ENCODE measurements around the gene PSPC1. TPM values are rescaled to one million over a fixed set of nuclear protein-coding genes. Genes with fewer than 3 reads are reported as not detected.
A peak's percentile ranks its signal among the peaks of the same experiment; 100 is the strongest.

Gene PSPC1
- total and polyA plus RNA-seq, 2 experiments from 2014 or later = 29.2 to 78.4 TPM

DNA sequence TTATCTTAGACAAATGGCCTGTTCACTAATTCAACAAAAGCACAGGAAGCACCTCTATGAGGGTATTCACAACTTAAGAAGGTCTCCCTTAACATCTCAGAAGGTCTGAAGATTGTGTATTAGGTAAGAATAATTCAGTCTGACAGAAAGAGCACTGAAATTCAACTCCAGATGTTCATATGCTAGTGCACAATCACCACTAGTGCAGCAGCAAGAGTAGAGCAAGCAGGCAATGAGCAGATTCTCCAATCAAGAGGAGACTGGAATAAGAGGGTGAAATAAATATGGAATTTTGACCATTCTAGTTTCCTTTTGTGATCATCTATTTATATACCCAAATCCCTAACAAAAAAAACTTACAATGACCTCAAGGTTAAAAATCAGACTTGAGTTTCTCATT is 97.3 kb downstream of the PSPC1 start:
- Histone ChIP-seq H3K27ac (peak overlapping the region; percentile 16), H3K36me3 (no peaks in the 10 kb centered on the region), H3K4me1 (ENCODE audit: low read depth) (no peaks in the 10 kb centered on the region), H3K4me3 (no peak overlapping the region), H3K27me3 (no peaks in the 10 kb centered on the region), H3K9me3 (ENCODE audit: low read depth) (no peaks in the 10 kb centered on the region)
- TF ChIP-seq, protein P1, sequence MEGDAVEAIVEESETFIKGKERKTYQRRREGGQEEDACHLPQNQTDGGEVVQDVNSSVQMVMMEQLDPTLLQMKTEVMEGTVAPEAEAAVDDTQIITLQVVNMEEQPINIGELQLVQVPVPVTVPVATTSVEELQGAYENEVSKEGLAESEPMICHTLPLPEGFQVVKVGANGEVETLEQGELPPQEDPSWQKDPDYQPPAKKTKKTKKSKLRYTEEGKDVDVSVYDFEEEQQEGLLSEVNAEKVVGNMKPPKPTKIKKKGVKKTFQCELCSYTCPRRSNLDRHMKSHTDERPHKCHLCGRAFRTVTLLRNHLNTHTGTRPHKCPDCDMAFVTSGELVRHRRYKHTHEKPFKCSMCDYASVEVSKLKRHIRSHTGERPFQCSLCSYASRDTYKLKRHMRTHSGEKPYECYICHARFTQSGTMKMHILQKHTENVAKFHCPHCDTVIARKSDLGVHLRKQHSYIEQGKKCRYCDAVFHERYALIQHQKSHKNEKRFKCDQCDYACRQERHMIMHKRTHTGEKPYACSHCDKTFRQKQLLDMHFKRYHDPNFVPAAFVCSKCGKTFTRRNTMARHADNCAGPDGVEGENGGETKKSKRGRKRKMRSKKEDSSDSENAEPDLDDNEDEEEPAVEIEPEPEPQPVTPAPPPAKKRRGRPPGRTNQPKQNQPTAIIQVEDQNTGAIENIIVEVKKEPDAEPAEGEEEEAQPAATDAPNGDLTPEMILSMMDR (IDR thresholded peaks at IDR 0.05; ENCODE audit: low read depth, low read length) = no peak
- DNase-seq (ENCODE audit: low read depth in 1 of 2, low spot score in 1 of 2) = no peak

GRCh38 chr13:19685034-19685433 is 97.7 kb downstream of the PSPC1 start:
- no peaks in the 10 kb centered on the region for H3K27me3 ChIP-seq
- no peaks in the 10 kb centered on the region for H3K36me3 ChIP-seq
- peak overlapping the region; percentile 16 for H3K27ac ChIP-seq
- DNase-seq (ENCODE audit: low read depth in 1 of 2, low spot score in 1 of 2) = no peak
- TF ChIP-seq, protein P1 (IDR thresholded peaks at IDR 0.05; ENCODE audit: low read depth, low read length) = no peak
- no peak overlapping the region for H3K4me3 ChIP-seq
- no peaks in the 10 kb centered on the region for H3K4me1 ChIP-seq (ENCODE audit: low read depth)
- no peaks in the 10 kb centered on the region for H3K9me3 ChIP-seq (ENCODE audit: low read depth)

DNA sequence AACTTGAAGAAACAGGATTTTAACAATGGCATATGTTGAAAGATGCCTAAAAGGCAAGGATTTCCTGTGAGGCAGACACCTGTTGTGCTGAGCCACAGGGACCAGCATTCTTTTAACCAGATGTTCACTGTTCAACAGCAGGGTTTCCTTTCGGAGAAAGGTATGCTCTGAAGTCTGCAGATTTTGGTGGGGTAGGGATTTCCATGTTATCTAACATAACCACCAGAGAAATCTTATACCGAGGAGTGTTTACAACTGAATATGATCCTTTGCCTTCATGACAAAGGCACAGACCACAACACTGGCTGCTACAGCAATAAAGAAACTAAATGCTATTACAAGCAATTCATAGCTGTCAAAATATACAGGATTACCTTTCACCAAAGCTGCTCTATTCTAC is 101.2 kb downstream of the PSPC1 start:
- Histone ChIP-seq H3K36me3 (peaks cover 7% of the 10 kb centered on the region), H3K27me3 (no peaks in the 10 kb centered on the region), H3K4me1 (ENCODE audit: low read depth) (no peaks in the 10 kb centered on the region), H3K9me3 (ENCODE audit: low read depth) (no peaks in the 10 kb centered on the region), H3K4me3 (no peak overlapping the region), H3K27ac (no peak overlapping the region)
- no peak for DNase-seq (ENCODE audit: low read depth in 1 of 2, low spot score in 1 of 2)
- TF ChIP-seq, protein P1 (IDR thresholded peaks at IDR 0.05; ENCODE audit: low read depth, low read length) = no peak

DNA sequence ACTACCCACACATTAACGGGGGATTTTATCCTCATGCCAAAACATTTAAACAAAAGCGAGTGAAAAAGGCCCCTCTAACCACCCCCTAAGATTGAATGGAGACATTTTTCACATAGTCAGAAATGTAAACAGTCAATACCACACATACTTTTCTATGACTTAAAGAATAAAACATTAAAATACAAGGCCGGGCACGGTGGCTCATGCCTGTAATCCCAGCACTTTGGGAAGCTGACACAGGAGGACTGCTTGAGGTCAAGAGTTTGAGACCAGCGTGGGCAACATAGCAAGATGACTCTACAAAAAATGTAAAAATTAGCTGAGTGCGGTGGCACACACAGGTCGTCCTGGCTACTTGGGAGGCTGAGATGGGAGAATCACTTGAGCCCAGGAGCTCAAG is 102.0 kb downstream of the PSPC1 start:
- H3K4me3 ChIP-seq = no peak overlapping the region
- H3K4me1 ChIP-seq (ENCODE audit: low read depth) = no peaks in the 10 kb centered on the region

GRCh38 chr13:19676168-19676567 is 106.6 kb downstream of the PSPC1 start:
- no peaks in the 10 kb centered on the region for H3K27me3 ChIP-seq

More for the DNA sequence above, 102.0 kb downstream of the PSPC1 start:
- no peak for DNase-seq (ENCODE audit: low read depth in 1 of 2, low spot score in 1 of 2)
- Histone ChIP-seq H3K27me3 (no peaks in the 10 kb centered on the region), H3K36me3 (peaks cover 9% of the 10 kb centered on the region), H3K9me3 (ENCODE audit: low read depth) (no peaks in the 10 kb centered on the region), H3K27ac (no peak overlapping the region)
- TF ChIP-seq, protein P1 (IDR thresholded peaks at IDR 0.05; ENCODE audit: low read depth, low read length) = no peak

More at GRCh38 chr13:19676168-19676567, 106.6 kb downstream of the PSPC1 start:
- H3K36me3 ChIP-seq = peaks cover 43% of the 10 kb centered on the region
- TF ChIP-seq, protein P1 (IDR thresholded peaks at IDR 0.05; ENCODE audit: low read depth, low read length) = no peak
- peak overlapping the region; percentile 47 for H3K27ac ChIP-seq
- no peaks in the 10 kb centered on the region for H3K9me3 ChIP-seq (ENCODE audit: low read depth)
- no peaks in the 10 kb centered on the region for H3K4me1 ChIP-seq (ENCODE audit: low read depth)
- H3K4me3 ChIP-seq = no peak overlapping the region
- DNase-seq (ENCODE audit: low read depth in 1 of 2, low spot score in 1 of 2) = no peak
